ENCODE data around the gene ASIP.
"Not testable (repeated sequence)": the region's sequence is repeated elsewhere in the genome, so short reads cannot be mapped to it uniquely, and the experiment has no call there.

ASIP gene

GRCh38 chr20:34264141-34264540 lies 22.9 kb downstream of the ASIP start:
- Histone ChIP-seq H3K4me3 (ENCODE audit: low read length) (no peak overlapping the region), H3K9me3 (replicated peaks; ENCODE audit: low read length) (no peaks in the 10 kb centered on the region), H3K4me1 (ENCODE audit: control insufficient read depth, insufficient read depth, low read length) (peaks cover 11% of the 10 kb centered on the region), H3K36me3 (ENCODE audit: insufficient read depth, low read length) (no peaks in the 10 kb centered on the region), H3K9ac (ENCODE audit: low read depth, low read length) (no peak overlapping the region), H3K27me3 (ENCODE audit: control insufficient read depth, insufficient read depth, low read length) (no peaks in the 10 kb centered on the region), H3K4me2 (ENCODE audit: low read length) (no peak overlapping the region)

GRCh38 chr20:34268145-34268544 lies 26.9 kb downstream of the ASIP start:
- Histone ChIP-seq H3K9me3 (replicated peaks; ENCODE audit: low read length) (no peaks in the 10 kb centered on the region), H3K4me1 (ENCODE audit: control insufficient read depth, insufficient read depth, low read length) (peaks cover 36% of the 10 kb centered on the region), H3K27me3 (ENCODE audit: control insufficient read depth, insufficient read depth, low read length) (no peaks in the 10 kb centered on the region), H3K36me3 (ENCODE audit: insufficient read depth, low read length) (no peaks in the 10 kb centered on the region), H3K4me3 (ENCODE audit: low read length) (no peak overlapping the region), H3K4me2 (ENCODE audit: low read length) (no peak overlapping the region), H3K9ac (ENCODE audit: low read depth, low read length) (no peak overlapping the region)

GRCh38 chr20:34268851-34269636 lies 27.8 kb downstream of the ASIP start:
- Histone ChIP-seq H3K4me3 (ENCODE audit: low read length) (peak overlapping the region; percentile 42), H3K4me1 (ENCODE audit: control insufficient read depth, insufficient read depth, low read length) (peaks cover 36% of the 10 kb centered on the region), H3K9me3 (replicated peaks; ENCODE audit: low read length) (no peaks in the 10 kb centered on the region), H3K9ac (ENCODE audit: low read depth, low read length) (no peak overlapping the region), H3K36me3 (ENCODE audit: insufficient read depth, low read length) (no peaks in the 10 kb centered on the region), H3K27me3 (ENCODE audit: control insufficient read depth, insufficient read depth, low read length) (no peaks in the 10 kb centered on the region), H3K4me2 (ENCODE audit: low read length) (peak overlapping the region; percentile 68)

GRCh38 chr20:34269996-34270627 lies 28.9 kb downstream of the ASIP start:
- peaks cover 3% of the 10 kb centered on the region for H3K36me3 ChIP-seq (ENCODE audit: insufficient read depth, low read length)
- H3K27me3 ChIP-seq (ENCODE audit: control insufficient read depth, insufficient read depth, low read length), result no peaks in the 10 kb centered on the region
- H3K9ac ChIP-seq (ENCODE audit: low read depth, low read length), result no peak overlapping the region
- H3K4me2 ChIP-seq (ENCODE audit: low read length), result peak overlapping the region; percentile 46
- H3K4me3 ChIP-seq (ENCODE audit: low read length), result no peak overlapping the region
- H3K4me1 ChIP-seq (ENCODE audit: control insufficient read depth, insufficient read depth, low read length), result peaks cover 36% of the 10 kb centered on the region
- no peaks in the 10 kb centered on the region for H3K9me3 ChIP-seq (replicated peaks; ENCODE audit: low read length)

GRCh38 chr20:34271956-34272355 lies 30.7 kb downstream of the ASIP start:
- H3K4me1 ChIP-seq (ENCODE audit: control insufficient read depth, insufficient read depth, low read length), result peaks cover 36% of the 10 kb centered on the region
- H3K36me3 ChIP-seq (ENCODE audit: insufficient read depth, low read length), result peaks cover 17% of the 10 kb centered on the region
- H3K9ac ChIP-seq (ENCODE audit: low read depth, low read length), result no peak overlapping the region
- H3K4me2 ChIP-seq (ENCODE audit: low read length), result peak overlapping the region; percentile 19
- H3K27me3 ChIP-seq (ENCODE audit: control insufficient read depth, insufficient read depth, low read length), result no peaks in the 10 kb centered on the region
- H3K4me3 ChIP-seq (ENCODE audit: low read length), result no peak overlapping the region
- H3K9me3 ChIP-seq (replicated peaks; ENCODE audit: low read length), result no peaks in the 10 kb centered on the region

- H3K9me3 ChIP-seq (replicated peaks; ENCODE audit: low read length), result no peaks in the 10 kb centered on the region
- peaks cover 26% of the 10 kb centered on the region for H3K4me1 ChIP-seq (ENCODE audit: control insufficient read depth, insufficient read depth, low read length)
- H3K4me2 ChIP-seq (ENCODE audit: low read length), result no peak overlapping the region
- H3K4me3 ChIP-seq (ENCODE audit: low read length), result no peak overlapping the region
- H3K9ac ChIP-seq (ENCODE audit: low read depth, low read length), result no peak overlapping the region
- H3K36me3 ChIP-seq (ENCODE audit: insufficient read depth, low read length), result peaks cover 37% of the 10 kb centered on the region
- H3K27me3 ChIP-seq (ENCODE audit: control insufficient read depth, insufficient read depth, low read length), result no peaks in the 10 kb centered on the region
Measured at GRCh38 chr20:34274694-34275093, 33.5 kb downstream of the ASIP start.

GRCh38 chr20:34281177-34281576 lies 40.0 kb downstream of the ASIP start:
- Histone ChIP-seq H3K4me3 (ENCODE audit: low read length) (no peak overlapping the region), H3K9ac (ENCODE audit: low read depth, low read length) (no peak overlapping the region), H3K4me1 (ENCODE audit: control insufficient read depth, insufficient read depth, low read length) (no peaks in the 10 kb centered on the region), H3K36me3 (ENCODE audit: insufficient read depth, low read length) (peaks cover 75% of the 10 kb centered on the region), H3K27me3 (ENCODE audit: control insufficient read depth, insufficient read depth, low read length) (no peaks in the 10 kb centered on the region), H3K9me3 (replicated peaks; ENCODE audit: low read length) (no peaks in the 10 kb centered on the region), H3K4me2 (ENCODE audit: low read length) (no peak overlapping the region)

GRCh38 chr20:34282041-34282440 lies 40.8 kb downstream of the ASIP start:
- H3K9me3 ChIP-seq (replicated peaks; ENCODE audit: low read length), result no peaks in the 10 kb centered on the region
- H3K36me3 ChIP-seq (ENCODE audit: insufficient read depth, low read length), result peaks cover 70% of the 10 kb centered on the region
- no peak overlapping the region for H3K9ac ChIP-seq (ENCODE audit: low read depth, low read length)
- no peaks in the 10 kb centered on the region for H3K4me1 ChIP-seq (ENCODE audit: control insufficient read depth, insufficient read depth, low read length)
- no peaks in the 10 kb centered on the region for H3K27me3 ChIP-seq (ENCODE audit: control insufficient read depth, insufficient read depth, low read length)
- no peak overlapping the region for H3K4me3 ChIP-seq (ENCODE audit: low read length)
- no peak overlapping the region for H3K4me2 ChIP-seq (ENCODE audit: low read length)

GRCh38 chr20:34283844-34284243 lies 42.6 kb downstream of the ASIP start:
- no peaks in the 10 kb centered on the region for H3K27me3 ChIP-seq (ENCODE audit: control insufficient read depth, insufficient read depth, low read length)
- no peak overlapping the region for H3K4me3 ChIP-seq (ENCODE audit: low read length)
- H3K9ac ChIP-seq (ENCODE audit: low read depth, low read length), result no peak overlapping the region
- H3K4me2 ChIP-seq (ENCODE audit: low read length), result no peak overlapping the region
- no peaks in the 10 kb centered on the region for H3K4me1 ChIP-seq (ENCODE audit: control insufficient read depth, insufficient read depth, low read length)
- H3K36me3 ChIP-seq (ENCODE audit: insufficient read depth, low read length), result peaks cover 72% of the 10 kb centered on the region
- H3K9me3 ChIP-seq (replicated peaks; ENCODE audit: low read length), result no peaks in the 10 kb centered on the region

GRCh38 chr20:34285450-34285849 lies 44.2 kb downstream of the ASIP start:
- Histone ChIP-seq H3K4me1 (ENCODE audit: control insufficient read depth, insufficient read depth, low read length) (no peaks in the 10 kb centered on the region), H3K9me3 (replicated peaks; ENCODE audit: low read length) (no peaks in the 10 kb centered on the region), H3K4me3 (ENCODE audit: low read length) (no peak overlapping the region), H3K4me2 (ENCODE audit: low read length) (no peak overlapping the region), H3K36me3 (ENCODE audit: insufficient read depth, low read length) (peaks cover 69% of the 10 kb centered on the region), H3K27me3 (ENCODE audit: control insufficient read depth, insufficient read depth, low read length) (no peaks in the 10 kb centered on the region), H3K9ac (ENCODE audit: low read depth, low read length) (no peak overlapping the region)

- H3K4me1 ChIP-seq (ENCODE audit: control insufficient read depth, insufficient read depth, low read length); H3K9me3 ChIP-seq (replicated peaks; ENCODE audit: low read length); H3K27me3 ChIP-seq (ENCODE audit: control insufficient read depth, insufficient read depth, low read length); H3K4me2 ChIP-seq (ENCODE audit: low read length); H3K4me3 ChIP-seq (ENCODE audit: low read length); H3K9ac ChIP-seq (ENCODE audit: low read depth, low read length): not testable (repeated sequence)
- peaks cover 72% of the 10 kb centered on the region for H3K36me3 ChIP-seq (ENCODE audit: insufficient read depth, low read length)
Measured at GRCh38 chr20:34287500-34287899, 46.3 kb downstream of the ASIP start.

- no peaks in the 10 kb centered on the region for H3K4me1 ChIP-seq (ENCODE audit: control insufficient read depth, insufficient read depth, low read length)
- H3K9ac ChIP-seq (ENCODE audit: low read depth, low read length), result no peak overlapping the region
- peaks cover 78% of the 10 kb centered on the region for H3K36me3 ChIP-seq (ENCODE audit: insufficient read depth, low read length)
- no peaks in the 10 kb centered on the region for H3K27me3 ChIP-seq (ENCODE audit: control insufficient read depth, insufficient read depth, low read length)
- H3K9me3 ChIP-seq (replicated peaks; ENCODE audit: low read length), result no peaks in the 10 kb centered on the region
- no peak overlapping the region for H3K4me3 ChIP-seq (ENCODE audit: low read length)
- H3K4me2 ChIP-seq (ENCODE audit: low read length), result no peak overlapping the region
Measured at GRCh38 chr20:34290471-34290870, 49.2 kb downstream of the ASIP start.

All from skeletal muscle satellite cell (primary cell).